SK-N-SH (cell line): ENCODE measurements around the gene TEX35. TPM values are rescaled to one million over a fixed set of nuclear protein-coding genes. Genes with fewer than 3 reads are reported as not detected.

Experiments
- CTCF ChIA-PET: fragments of 300-600, 350-600 bp; formaldehyde crosslinking; extraction: SDS; loops from one replicate; lab custom pipeline; 2021; lab: Yijun Ruan, JAX
- POLR2A ChIA-PET: fragments of 350-600 bp; sonication (Branson Sonifier 250); formaldehyde crosslinking; extraction: SDS; loops from one replicate; lab custom pipeline; 2020; ENCODE audit warnings: antibody characterized with exemption, inconsistent platforms; lab: Yijun Ruan, JAX
- DNase-seq: peaks from one replicate; pipeline ENCODE4 v3.0.0; 2012
- H2AFZ ChIP-seq: fragments of 200-600 bp; sonication (generic); 2 replicates; pipeline ENCODE4 v1.8.1; 2016; ENCODE audit warnings: antibody characterized with exemption, mild to moderate bottlenecking, low read depth
- H3F3A ChIP-seq: fragments of 200-600 bp; sonication (generic); replicated peaks from 2 replicates; pipeline ENCODE3; 2016; ENCODE audit warnings: antibody characterized with exemption, mild to moderate bottlenecking; ENCODE audit not compliant: insufficient read depth
- H3K27ac ChIP-seq, 2 experiments: fragments of 200-500 bp in 1 of 2; fragments of 200-600 bp in 1 of 2; sonication (Bioruptor generic) in 1 of 2; sonication (generic), shearing (Covaris generic) in 1 of 2; 2 replicates each; pipeline versions ENCODE4 v1.5.1 to v1.6.1; 2014 to 2016; ENCODE audit warnings: low read depth in 2 of 2, inconsistent platforms in 1 of 2, low read length in 1 of 2, mild to moderate bottlenecking in 1 of 2, mixed read lengths in 1 of 2
- H3K27me3 ChIP-seq: fragments of 200-600 bp; sonication (generic), shearing (Covaris generic); 2 replicates; pipeline ENCODE4 v1.6.1; 2016; ENCODE audit warnings: mixed run types; ENCODE audit not compliant: insufficient read depth
- H3K36me3 ChIP-seq, 2 experiments: fragments of 200-500 bp in 1 of 2; fragments of 200-600 bp in 1 of 2; sonication (Bioruptor generic) in 1 of 2; sonication (generic) in 1 of 2; replicated peaks in 1 of 2; 2 replicates each; pipeline versions ENCODE3 to v1.5.1; 2014 to 2016; ENCODE audit warnings: low read length in 1 of 2, mild to moderate bottlenecking in 1 of 2; ENCODE audit not compliant: insufficient read depth in 2 of 2, control insufficient read depth in 1 of 2
- H3K4me1 ChIP-seq, 2 experiments: fragments of 200-500 bp in 1 of 2; fragments of 200-600 bp in 1 of 2; sonication (Bioruptor generic) in 1 of 2; sonication (generic), shearing (Covaris generic) in 1 of 2; 2 replicates each; pipeline versions ENCODE4 v1.5.1 to v1.6.1; 2014 to 2016; ENCODE audit warnings: low read depth in 1 of 2, low read length in 1 of 2, mixed run types in 1 of 2; ENCODE audit not compliant: insufficient read depth in 2 of 2, control insufficient read depth in 1 of 2
- H3K4me2 ChIP-seq: fragments of 200-600 bp; sonication (generic), shearing (Covaris generic); 2 replicates; pipeline ENCODE4 v1.6.1; 2017; ENCODE audit warnings: mixed run types
- H3K4me3 ChIP-seq, 2 experiments: fragments of 200-500 bp in 1 of 2; fragments of 200-600 bp in 1 of 2; sonication (Bioruptor generic) in 1 of 2; sonication (generic), shearing (Covaris generic) in 1 of 2; 2 replicates each; pipeline versions ENCODE4 v1.5.1 to v1.8.1; 2014 to 2016; ENCODE audit warnings: low read depth in 2 of 2, inconsistent platforms in 1 of 2, low read length in 1 of 2, mild to moderate bottlenecking in 1 of 2, mixed read lengths in 1 of 2, moderate library complexity in 1 of 2
- H3K79me2 ChIP-seq: fragments of 200-600 bp; sonication (generic); 2 replicates; pipeline ENCODE4 v1.8.1; 2017; ENCODE audit warnings: mild to moderate bottlenecking; ENCODE audit not compliant: insufficient read depth
- H3K9ac ChIP-seq: fragments of 200-600 bp; sonication (generic); 2 replicates; pipeline ENCODE4 v1.6.1; 2017; ENCODE audit warnings: mixed run types
- H3K9me2 ChIP-seq: fragments of 200-600 bp; sonication (generic); 2 replicates; pipeline ENCODE4 v1.6.1; 2017; ENCODE audit warnings: mixed run types
- H3K9me3 ChIP-seq: fragments of 200-600 bp; sonication (generic); 2 replicates; pipeline ENCODE4 v1.6.1; 2017; ENCODE audit warnings: mixed run types, mild to moderate bottlenecking, moderate library complexity
- H4K20me1 ChIP-seq: fragments of 200-600 bp; sonication (generic); 2 replicates; pipeline ENCODE4 v1.6.1; 2017; ENCODE audit warnings: mild to moderate bottlenecking, mixed run types; ENCODE audit not compliant: insufficient read depth
- CHD2 ChIP-seq: fragments of 150-350 bp; IDR thresholded peaks from 2 replicates; pipeline ENCODE4 v1.6.1; 2018; ENCODE audit warnings: low read length; ENCODE audit not compliant: partially characterized antibody
- EP300 ChIP-seq, 2 experiments: IDR thresholded peaks; 2 replicates each; pipeline versions ENCODE4 v1.4.0 to v1.6.1; 2012; ENCODE audit warnings: borderline replicate concordance in 1 of 2, low read depth in 1 of 2, low read length in 1 of 2
- EZH2phosphoT487 ChIP-seq: fragments of 200-600 bp; sonication (generic); IDR thresholded peaks from 2 replicates; pipeline ENCODE4 v1.6.1; 2017; ENCODE audit warnings: low read depth, mixed run types, mild to moderate bottlenecking, antibody characterized with exemption, moderate library complexity, borderline replicate concordance
- FOXJ3 ChIP-seq: sonication (generic); formaldehyde crosslinking; IDR thresholded peaks from 2 replicates; pipeline ENCODE4 v1.5.1; 2020; ENCODE audit warnings: mild to moderate bottlenecking, missing genetic modification reagents
- GABPA ChIP-seq: IDR thresholded peaks from 2 replicates; pipeline ENCODE4 v1.4.0; 2012; ENCODE audit warnings: low read depth, mild to moderate bottlenecking
- GATA2 ChIP-seq: sonication (generic); formaldehyde crosslinking; IDR thresholded peaks from 2 replicates; pipeline ENCODE4 v1.5.0; 2020; ENCODE audit warnings: mild to moderate bottlenecking, missing genetic modification reagents
- MEF2A ChIP-seq: IDR thresholded peaks from 2 replicates; pipeline ENCODE4 v1.4.0; 2012; ENCODE audit warnings: low read depth, borderline replicate concordance
- NFIC ChIP-seq: IDR thresholded peaks from 2 replicates; pipeline ENCODE4 v1.4.0; 2012; ENCODE audit warnings: borderline replicate concordance
- POLR2AphosphoS5 ChIP-seq: IDR thresholded peaks from 2 replicates; pipeline ENCODE4 v1.6.1; 2012; ENCODE audit warnings: low read depth, low read length
- RAD21 ChIP-seq: IDR thresholded peaks from 2 replicates; pipeline ENCODE4 v1.6.1; 2012; ENCODE audit warnings: mild to moderate bottlenecking, low read length
- RCOR1 ChIP-seq: fragments of 150-350 bp; IDR thresholded peaks from 2 replicates; pipeline ENCODE4 v1.6.1; 2017; ENCODE audit warnings: antibody characterized with exemption, low read length
- RFX5 ChIP-seq: IDR thresholded peaks from 2 replicates; pipeline ENCODE4 v1.6.1; 2012; ENCODE audit warnings: mild to moderate bottlenecking, improper control_type of control experiment, low read length
- RXRA ChIP-seq: IDR thresholded peaks from 2 replicates; pipeline ENCODE4 v1.4.0; 2012; ENCODE audit warnings: low read depth, mild to moderate bottlenecking, borderline replicate concordance
- TAF1 ChIP-seq: IDR thresholded peaks from 2 replicates; pipeline ENCODE4 v1.6.1; 2012; ENCODE audit warnings: low read depth, mild to moderate bottlenecking, low read length, moderate library complexity, borderline replicate concordance
- TCF12 ChIP-seq: IDR thresholded peaks from 2 replicates; pipeline ENCODE4 v1.4.0; 2012
- WGBS: methylation state at CpG from one replicate; pipeline ENCODE4 v1.1.6; 2017; ENCODE audit warnings: low lambda C conversion rate; 5-methylcytosine and 5-hydroxymethylcytosine counted together
- polyA plus RNA-seq, 3 experiments: library from polyadenylated mRNA; depleted of rRNA; stranded (reverse); fragments of >200 nt; gene quantifications; 2 replicates each; pipeline ENCODE4 v1.2.3, GENCODE V29; 2012
- TF ChIP-seq, protein P1 (sequence below): fragments of 150-350 bp; IDR thresholded peaks from 2 replicates; pipeline ENCODE4 v1.6.1; 2017; ENCODE audit warnings: antibody characterized with exemption, low read length, low read depth, borderline replicate concordance
- TF ChIP-seq, protein P2 (sequence below): IDR thresholded peaks from 2 replicates; pipeline ENCODE4; 2012
- TF ChIP-seq, protein P3 (sequence below): fragments of 200-600 bp; sonication (generic); IDR thresholded peaks from 2 replicates; pipeline ENCODE4 v1.6.1; 2017; ENCODE audit warnings: antibody characterized with exemption, mild to moderate bottlenecking, moderate library complexity

Gene TEX35
- polyA plus RNA-seq, 1 of the 3 experiments (the other 2 are of a cell fraction), result 0.03 TPM

DNA sequence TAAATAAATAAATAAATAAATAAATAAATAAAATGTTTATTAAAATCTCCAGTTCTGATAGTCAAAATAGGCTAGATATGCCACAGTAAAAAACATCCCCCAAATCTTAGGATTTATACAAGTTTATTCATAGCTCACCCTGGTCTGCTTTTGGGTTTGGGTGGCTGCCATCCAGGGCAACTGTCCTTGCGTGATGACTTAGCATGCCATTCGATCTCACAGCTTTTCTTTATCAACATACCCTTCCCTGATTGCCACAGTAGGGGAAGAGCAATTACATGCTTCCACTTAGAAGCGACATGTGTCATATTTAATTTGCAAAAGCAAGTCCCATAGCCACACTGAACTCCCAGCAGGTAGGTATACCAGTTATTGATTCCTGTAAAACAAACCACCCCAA is 52.7 kb downstream of the TEX35 start:
- H2AFZ ChIP-seq, result no peak overlapping the region
- no peak overlapping the region for H3K4me3 ChIP-seq
- no peak overlapping the region for H3K4me2 ChIP-seq
- H3K79me2 ChIP-seq, result no peaks in the 10 kb centered on the region
- no peaks in the 10 kb centered on the region for H3K9me2 ChIP-seq
- no peaks in the 10 kb centered on the region; a peak in 1 of 4 replicates for H3K4me1 ChIP-seq
- DNase-seq, result no peak
- ChIA-PET POLR2A (no interaction called here), CTCF (interaction anchor here (1.0 to 4.4 kb wide), 5 partner anchors 10 to 188 kb away, joined by 3 to 22 read pairs (median 4); no protein-coding TSS in a partner anchor)
- no peaks in the 10 kb centered on the region for H3K9me3 ChIP-seq
- 85% methylated on average over 3 of the region's 3 CpGs for WGBS
- no peak for TF ChIP-seq TAF1
- no peak for TF ChIP-seq RAD21
- TF ChIP-seq GABPA, result no peak
- TF ChIP-seq RXRA, result no peak
- TF ChIP-seq NFIC, result no peak
- no peak for TF ChIP-seq GATA2
- TF ChIP-seq, protein P1, sequence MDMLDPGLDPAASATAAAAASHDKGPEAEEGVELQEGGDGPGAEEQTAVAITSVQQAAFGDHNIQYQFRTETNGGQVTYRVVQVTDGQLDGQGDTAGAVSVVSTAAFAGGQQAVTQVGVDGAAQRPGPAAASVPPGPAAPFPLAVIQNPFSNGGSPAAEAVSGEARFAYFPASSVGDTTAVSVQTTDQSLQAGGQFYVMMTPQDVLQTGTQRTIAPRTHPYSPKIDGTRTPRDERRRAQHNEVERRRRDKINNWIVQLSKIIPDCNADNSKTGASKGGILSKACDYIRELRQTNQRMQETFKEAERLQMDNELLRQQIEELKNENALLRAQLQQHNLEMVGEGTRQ, result no peak
- no peak for TF ChIP-seq TCF12
- TF ChIP-seq, protein P2, sequence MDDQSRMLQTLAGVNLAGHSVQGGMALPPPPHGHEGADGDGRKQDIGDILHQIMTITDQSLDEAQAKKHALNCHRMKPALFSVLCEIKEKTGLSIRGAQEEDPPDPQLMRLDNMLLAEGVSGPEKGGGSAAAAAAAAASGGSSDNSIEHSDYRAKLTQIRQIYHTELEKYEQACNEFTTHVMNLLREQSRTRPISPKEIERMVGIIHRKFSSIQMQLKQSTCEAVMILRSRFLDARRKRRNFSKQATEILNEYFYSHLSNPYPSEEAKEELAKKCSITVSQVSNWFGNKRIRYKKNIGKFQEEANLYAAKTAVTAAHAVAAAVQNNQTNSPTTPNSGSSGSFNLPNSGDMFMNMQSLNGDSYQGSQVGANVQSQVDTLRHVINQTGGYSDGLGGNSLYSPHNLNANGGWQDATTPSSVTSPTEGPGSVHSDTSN, result no peak
- H4K20me1 ChIP-seq, result no peaks in the 10 kb centered on the region
- no peak overlapping the region for H3K9ac ChIP-seq
- no peaks in the 10 kb centered on the region for H3F3A ChIP-seq
- no peaks in the 10 kb centered on the region for H3K36me3 ChIP-seq
- H3K27me3 ChIP-seq, result no peaks in the 10 kb centered on the region
- no peak overlapping the region for H3K27ac ChIP-seq

DNA sequence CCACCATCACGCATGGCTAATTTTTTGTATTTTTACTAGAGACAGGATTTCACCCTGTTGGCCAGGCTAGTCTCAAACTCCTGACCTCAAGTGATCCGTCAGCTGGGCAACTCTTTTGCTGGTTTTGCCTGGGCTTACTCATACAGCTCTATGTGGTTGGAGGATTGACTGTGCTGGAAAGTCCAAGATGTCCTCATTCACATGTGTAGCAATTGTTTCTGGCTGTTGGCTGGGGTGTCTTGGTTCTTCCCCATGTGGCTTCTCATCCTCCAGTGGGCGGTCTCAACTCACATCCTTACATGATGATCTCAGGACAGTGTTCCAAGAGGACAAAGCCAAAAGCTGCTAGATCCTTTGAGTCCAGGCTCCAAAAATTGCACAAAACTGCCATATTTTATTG is 53.3 kb downstream of the TEX35 start:
- Histone ChIP-seq H2AFZ (no peak overlapping the region), H3K9ac (no peak overlapping the region), H3K27me3 (no peaks in the 10 kb centered on the region), H3K4me2 (no peak overlapping the region), H4K20me1 (no peaks in the 10 kb centered on the region), H3K4me1 (no peaks in the 10 kb centered on the region; a peak in 1 of 4 replicates), H3K4me3 (no peak overlapping the region), H3K9me3 (no peaks in the 10 kb centered on the region), H3K36me3 (no peaks in the 10 kb centered on the region), H3F3A (no peaks in the 10 kb centered on the region), H3K27ac (no peak overlapping the region), H3K79me2 (no peaks in the 10 kb centered on the region), H3K9me2 (no peaks in the 10 kb centered on the region)
- ChIA-PET CTCF (interaction anchor here (1.0 to 4.4 kb wide), 4 partner anchors 15 to 187 kb away, joined by 3 to 22 read pairs (median 4); no protein-coding TSS in a partner anchor), POLR2A (no interaction called here)
- WGBS, result 89% methylated on average over 3 of the region's 3 CpGs
- DNase-seq, result no peak
- no peak for TF ChIP-seq CHD2

DNA sequence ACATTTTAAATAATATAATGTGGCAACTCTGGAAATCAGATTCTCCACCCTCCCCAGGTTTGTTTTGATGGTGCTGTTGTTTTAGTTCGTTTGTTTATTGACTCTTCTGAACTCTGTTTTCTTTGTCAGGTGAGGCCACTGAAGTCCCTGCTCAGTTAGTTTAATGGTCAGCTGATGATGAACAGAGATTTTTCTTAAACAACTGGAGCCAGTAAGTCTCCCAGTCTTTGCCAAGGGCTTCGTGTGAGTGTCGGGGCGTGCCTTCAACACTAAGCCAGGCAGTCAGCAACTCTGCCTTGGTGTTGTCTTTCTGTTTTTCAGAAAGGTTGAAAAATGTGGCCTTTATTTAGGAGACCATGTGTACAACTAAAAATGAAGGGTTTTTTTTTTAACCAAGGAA is 58.9 kb downstream of the TEX35 start:
- H3K9ac ChIP-seq, result no peak overlapping the region
- POLR2A ChIA-PET, result no interaction called here
- DNase-seq, result no peak
- H3F3A ChIP-seq, result no peaks in the 10 kb centered on the region
- H4K20me1 ChIP-seq, result no peaks in the 10 kb centered on the region
- no peak overlapping the region for H2AFZ ChIP-seq
- H3K79me2 ChIP-seq, result no peaks in the 10 kb centered on the region
- CTCF ChIA-PET, result interaction anchor here (1.8 kb wide), 1 partner anchor 182 kb away, joined by 3 read pairs; no protein-coding TSS in a partner anchor
- H3K4me3 ChIP-seq, result no peak overlapping the region
- no peaks in the 10 kb centered on the region for H3K9me2 ChIP-seq
- peaks cover 0 to 8% of the 10 kb centered on the region in 2 experiments; a peak in 2 of 4 replicates for H3K4me1 ChIP-seq
- H3K27ac ChIP-seq, result no peak overlapping the region
- 79% methylated on average over 4 of the region's 4 CpGs for WGBS
- no peak overlapping the region for H3K4me2 ChIP-seq
- no peaks in the 10 kb centered on the region for H3K36me3 ChIP-seq
- no peaks in the 10 kb centered on the region for H3K27me3 ChIP-seq
- no peaks in the 10 kb centered on the region for H3K9me3 ChIP-seq
- TF ChIP-seq MEF2A (no peak), RFX5 (no peak), GATA2 (no peak), EZH2phosphoT487 (no peak), RCOR1 (no peak), FOXJ3 (CRISPR knock-in tag) (no peak), EP300 (IDR thresholded peaks at IDR 0.05; ENCODE audit: borderline replicate concordance in 1 of 2, low read depth in 1 of 2, low read length in 1 of 2) (no peak), NFIC (no peak), POLR2AphosphoS5 (no peak)
- TF ChIP-seq, protein P2, result no peak
- TF ChIP-seq, protein P3, sequence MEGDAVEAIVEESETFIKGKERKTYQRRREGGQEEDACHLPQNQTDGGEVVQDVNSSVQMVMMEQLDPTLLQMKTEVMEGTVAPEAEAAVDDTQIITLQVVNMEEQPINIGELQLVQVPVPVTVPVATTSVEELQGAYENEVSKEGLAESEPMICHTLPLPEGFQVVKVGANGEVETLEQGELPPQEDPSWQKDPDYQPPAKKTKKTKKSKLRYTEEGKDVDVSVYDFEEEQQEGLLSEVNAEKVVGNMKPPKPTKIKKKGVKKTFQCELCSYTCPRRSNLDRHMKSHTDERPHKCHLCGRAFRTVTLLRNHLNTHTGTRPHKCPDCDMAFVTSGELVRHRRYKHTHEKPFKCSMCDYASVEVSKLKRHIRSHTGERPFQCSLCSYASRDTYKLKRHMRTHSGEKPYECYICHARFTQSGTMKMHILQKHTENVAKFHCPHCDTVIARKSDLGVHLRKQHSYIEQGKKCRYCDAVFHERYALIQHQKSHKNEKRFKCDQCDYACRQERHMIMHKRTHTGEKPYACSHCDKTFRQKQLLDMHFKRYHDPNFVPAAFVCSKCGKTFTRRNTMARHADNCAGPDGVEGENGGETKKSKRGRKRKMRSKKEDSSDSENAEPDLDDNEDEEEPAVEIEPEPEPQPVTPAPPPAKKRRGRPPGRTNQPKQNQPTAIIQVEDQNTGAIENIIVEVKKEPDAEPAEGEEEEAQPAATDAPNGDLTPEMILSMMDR, result no peak
